Gastrocnemius medialis (tissue), 4 donors: ENCODE measurements around the gene RBFOX1. TPM values are rescaled to one million over a fixed set of nuclear protein-coding genes. Genes with fewer than 3 reads are reported as not detected.

Experiments used
- ATAC-seq, 2 donors: fragments of 150-250 bp; one replicate each; pipeline ENCODE4 v1.9.1; 2016
- DNase-seq, 2 donors: peaks; one replicate each; pipeline ENCODE4 v3.0.0-alpha.2; 2019
- H3K27ac ChIP-seq, 4 donors: fragments of 200-600 bp; sonication (generic); 1 replicate in 1 of 4; 2 replicates in 3 of 4; pipeline ENCODE4 v1.5.1; 2016 to 2018; ENCODE audit warnings: mild to moderate bottlenecking in 2 of 4, moderate library complexity in 1 of 4
- H3K27me3 ChIP-seq, 3 donors: fragments of 200-600 bp; sonication (generic) in 2 of 3; 1 replicate in 1 of 3; 2 replicates in 2 of 3; pipeline versions ENCODE4 v1.5.1 to v1.6.0; 2016 to 2019; ENCODE audit warnings: mild to moderate bottlenecking in 1 of 3, moderate library complexity in 1 of 3
- H3K36me3 ChIP-seq, 2 donors: fragments of 200-600 bp; sonication (generic) in 1 of 2; one replicate each; pipeline ENCODE4 v1.5.1; 2017 to 2018
- H3K4me1 ChIP-seq, 2 donors: fragments of 200-600 bp; sonication (generic) in 1 of 2; one replicate each; pipeline ENCODE4 v1.5.1; 2016 to 2017; ENCODE audit warnings: mild to moderate bottlenecking in 2 of 2
- H3K4me3 ChIP-seq, 4 donors: fragments of 200-600 bp; sonication (generic) in 3 of 4; 1 replicate in 1 of 4; 2 replicates in 3 of 4; pipeline ENCODE4 v1.5.1; 2016 to 2019; ENCODE audit warnings: mild to moderate bottlenecking in 2 of 4
- H3K9me3 ChIP-seq, 3 donors: fragments of 200-600 bp; sonication (generic) in 2 of 3; 1 replicate in 1 of 3; 2 replicates in 2 of 3; pipeline ENCODE4 v1.5.1; 2016 to 2019
- CTCF ChIP-seq, 5 experiments: fragments of 450-650 bp in 3 of 5; fragments of 200-600 bp in 2 of 5; sonication (generic) in 2 of 5; IDR thresholded peaks in 4 of 5; conservative IDR thresholded peaks in 1 of 5; 1 replicate in 4 of 5; 2 replicates in 1 of 5; pipeline ENCODE4 v1.5.1; 2016 to 2019; ENCODE audit warnings: antibody characterized with exemption in 5 of 5, mild to moderate bottlenecking in 3 of 5, moderate library complexity in 3 of 5
- POLR2A ChIP-seq, 2 donors: fragments of 450-650 bp; IDR thresholded peaks; one replicate each; pipeline ENCODE4 v1.6.1; 2017; ENCODE audit warnings: antibody characterized with exemption in 2 of 2, mild to moderate bottlenecking in 2 of 2, moderate library complexity in 2 of 2
- in situ Hi-C, 4 donors: fragments of 200-750 bp; cut with MboI; loops; one replicate each; pipeline versions ENCODE4 v1.15.0 to v1.8.0; 2017; ENCODE audit warnings: low sequenced_read_pairs in 4 of 4
- intact Hi-C: fragments of 100-400 bp; cut with DNase I; formaldehyde crosslinking; loops from one replicate; pipeline ENCODE4 v1.15.1; 2023; ENCODE audit warnings: low total_unique reads
- total RNA-seq, 4 donors: library from RNA; depleted of rRNA; stranded (reverse); fragments of >200 nt; gene quantifications; one replicate each; pipeline versions ENCODE4 v1.1.0 to v1.2.3, GENCODE V29; 2016

The RBFOX1 gene
- total RNA-seq, 4 donors from 2014 or later: 42.5 to 98.8 (median 58.6) TPM

- ATAC-seq (no peak), DNase-seq (no peak)
- H3K9me3 ChIP-seq: no peaks in the 10 kb centered on the region
- H3K27ac ChIP-seq: no peak overlapping the region
- H3K4me3 ChIP-seq: no peak overlapping the region
- intact Hi-C loops (no loop called here), in situ Hi-C loops (no loop called here)
- TF ChIP-seq CTCF (IDR thresholded peaks at IDR 0.05 in 4 of 5, conservative IDR thresholded peaks at IDR 0.05 in 1 of 5) (no peak), POLR2A (IDR thresholded peaks at IDR 0.05) (no peak)
- H3K4me1 ChIP-seq: peaks cover 17 to 23% of the 10 kb centered on the region in 2 donors
- H3K27me3 ChIP-seq: no peaks in the 10 kb centered on the region
- no peaks in the 10 kb centered on the region for H3K36me3 ChIP-seq
Measured at GRCh38 chr16:7596308-7596707, 263.7 kb downstream of the RBFOX1 start.

GRCh38 chr16:7597677-7598076 is 265.0 kb downstream of the RBFOX1 start:
- intact Hi-C loops: no loop called here
- ATAC-seq: peak in 1 of 2 donors; percentile 52

GRCh38 chr16:7601100-7601499 is 268.5 kb downstream of the RBFOX1 start:
- no peaks in the 10 kb centered on the region for H3K9me3 ChIP-seq
- H3K27ac ChIP-seq: no peak overlapping the region
- intact Hi-C loops (loop anchor here (10.0 kb wide), 1 partner anchor 276 kb away; no protein-coding TSS in a partner anchor), in situ Hi-C loops (loop anchor here in 3 of 4 donors (25.0 kb wide), 2 partner anchors 189 to 339 kb away; no protein-coding TSS in a partner anchor)
- no peak for DNase-seq
- H3K4me1 ChIP-seq: peaks cover 33 to 43% of the 10 kb centered on the region in 2 donors
- H3K27me3 ChIP-seq: no peaks in the 10 kb centered on the region
- no peak overlapping the region for H3K4me3 ChIP-seq
- TF ChIP-seq POLR2A (IDR thresholded peaks at IDR 0.05): no peak
- no peak for TF ChIP-seq CTCF (IDR thresholded peaks at IDR 0.05 in 4 of 5, conservative IDR thresholded peaks at IDR 0.05 in 1 of 5)
- no peak for ATAC-seq
- no peaks in the 10 kb centered on the region for H3K36me3 ChIP-seq

More at GRCh38 chr16:7597677-7598076, 265.0 kb downstream of the RBFOX1 start:
- Histone ChIP-seq H3K27me3 (no peaks in the 10 kb centered on the region), H3K27ac (no peak overlapping the region), H3K9me3 (no peaks in the 10 kb centered on the region), H3K36me3 (no peaks in the 10 kb centered on the region), H3K4me1 (peaks cover 17 to 24% of the 10 kb centered on the region in 2 donors), H3K4me3 (no peak overlapping the region)
- TF ChIP-seq CTCF (IDR thresholded peaks at IDR 0.05 in 4 of 5, conservative IDR thresholded peaks at IDR 0.05 in 1 of 5) (no peak), POLR2A (IDR thresholded peaks at IDR 0.05) (no peak)
- no peak for DNase-seq
- in situ Hi-C loops: no loop called here

- no peak overlapping the region for H3K4me3 ChIP-seq
- H3K9me3 ChIP-seq: no peaks in the 10 kb centered on the region
- DNase-seq: no peak
- TF ChIP-seq POLR2A (IDR thresholded peaks at IDR 0.05) (no peak), CTCF (IDR thresholded peaks at IDR 0.05 in 4 of 5, conservative IDR thresholded peaks at IDR 0.05 in 1 of 5) (no peak)
- no peaks in the 10 kb centered on the region for H3K36me3 ChIP-seq
- ATAC-seq: no peak
- in situ Hi-C loops: loop anchor here in 3 of 4 donors (25.0 kb wide), 2 partner anchors 190 to 340 kb away; no protein-coding TSS in a partner anchor
- H3K4me1 ChIP-seq: peaks cover 33 to 43% of the 10 kb centered on the region in 2 donors
- intact Hi-C loops: loop anchor here (10.0 kb wide), 1 partner anchor 278 kb away; no protein-coding TSS in a partner anchor
- H3K27ac ChIP-seq: no peak overlapping the region
- H3K27me3 ChIP-seq: no peaks in the 10 kb centered on the region
Measured at GRCh38 chr16:7602291-7602950, 269.8 kb downstream of the RBFOX1 start.
